ENCODE results near the gene NKPD1.
A peak's percentile ranks its signal among the peaks of the same experiment; 100 is the strongest.

NKPD1 gene

DNA sequence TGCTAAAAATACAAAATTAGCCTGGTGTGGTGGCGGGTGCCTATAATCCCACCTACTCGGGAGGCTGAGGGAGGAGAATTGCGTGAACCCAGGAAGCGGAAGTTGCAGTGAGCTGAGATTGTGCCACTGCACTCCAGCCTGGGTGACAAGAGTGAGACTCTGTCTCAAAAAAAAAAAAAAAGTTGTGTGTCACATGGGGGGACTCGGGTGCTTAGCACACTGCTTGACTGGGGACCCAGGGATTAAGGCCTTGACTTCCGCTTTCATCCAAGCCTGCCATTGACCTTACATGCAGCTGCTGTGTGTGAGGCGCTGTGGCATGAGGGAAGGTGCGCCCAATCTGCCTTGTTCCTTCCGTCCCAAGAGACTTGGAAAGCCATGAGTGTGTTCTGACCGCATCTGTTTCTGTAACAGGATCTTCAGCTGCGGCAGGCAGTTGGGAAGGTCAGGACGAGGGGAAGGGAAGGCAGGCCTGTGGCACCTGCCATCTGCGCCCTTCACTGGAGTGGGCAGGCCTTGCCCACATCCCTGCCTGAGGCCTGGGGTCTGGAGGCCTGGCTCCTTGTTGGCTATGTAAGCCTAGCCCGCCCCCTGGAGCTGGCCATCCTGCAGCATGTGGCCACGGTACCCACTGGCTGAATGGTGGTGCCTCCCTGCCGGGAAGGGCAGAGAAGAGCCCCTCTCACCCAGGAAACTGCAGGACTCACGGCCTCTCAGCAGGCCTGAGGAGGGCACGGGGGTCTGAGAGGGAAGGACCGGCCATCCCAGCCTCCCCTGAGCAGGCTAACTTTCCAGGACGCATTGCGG lies 44.8 kb downstream of the NKPD1 start:
- Histone ChIP-seq H3K27ac (ENCODE audit: low read length) (peak overlapping the region; percentile 88; the same call in 1 of the 2 replicates), H3K36me3 (replicated peaks; ENCODE audit: insufficient read depth, low read length) (no peaks in the 10 kb centered on the region), H3F3A (ENCODE audit: insufficient read depth, low read length) (peaks cover 30% of the 10 kb centered on the region), H3K79me2 (ENCODE audit: low read length) (peaks cover 86% of the 10 kb centered on the region), H3K9me3 (replicated peaks; ENCODE audit: insufficient read depth, low read length) (no peaks in the 10 kb centered on the region), H3K9me2 (replicated peaks; ENCODE audit: insufficient read depth, low read length) (no peaks in the 10 kb centered on the region), H3K4me3 (ENCODE audit: low read length) (no peak overlapping the region), H3K4me1 (ENCODE audit: low read length) (peaks cover 28% of the 10 kb centered on the region), H3K4me2 (ENCODE audit: low read depth, low read length) (peak overlapping the region; percentile 33; the same call in 1 of the 2 replicates), H3K9ac (ENCODE audit: low read length) (no peak overlapping the region), H4K20me1 (ENCODE audit: insufficient read depth, low read length) (peaks cover 2% of the 10 kb centered on the region), H2AFZ (ENCODE audit: low read length) (no peak overlapping the region), H3K27me3 (replicated peaks; ENCODE audit: insufficient read depth, low read length) (no peaks in the 10 kb centered on the region)
- no peak for DNase-seq
- no peak for TF ChIP-seq EZH2phosphoT487 (IDR thresholded peaks at IDR 0.05; ENCODE audit: low read length)
- TF ChIP-seq EZH2 (optimal IDR thresholded peaks at IDR 0.05; ENCODE audit: low read depth, low read length), result no peak
- TF ChIP-seq, protein P1, sequence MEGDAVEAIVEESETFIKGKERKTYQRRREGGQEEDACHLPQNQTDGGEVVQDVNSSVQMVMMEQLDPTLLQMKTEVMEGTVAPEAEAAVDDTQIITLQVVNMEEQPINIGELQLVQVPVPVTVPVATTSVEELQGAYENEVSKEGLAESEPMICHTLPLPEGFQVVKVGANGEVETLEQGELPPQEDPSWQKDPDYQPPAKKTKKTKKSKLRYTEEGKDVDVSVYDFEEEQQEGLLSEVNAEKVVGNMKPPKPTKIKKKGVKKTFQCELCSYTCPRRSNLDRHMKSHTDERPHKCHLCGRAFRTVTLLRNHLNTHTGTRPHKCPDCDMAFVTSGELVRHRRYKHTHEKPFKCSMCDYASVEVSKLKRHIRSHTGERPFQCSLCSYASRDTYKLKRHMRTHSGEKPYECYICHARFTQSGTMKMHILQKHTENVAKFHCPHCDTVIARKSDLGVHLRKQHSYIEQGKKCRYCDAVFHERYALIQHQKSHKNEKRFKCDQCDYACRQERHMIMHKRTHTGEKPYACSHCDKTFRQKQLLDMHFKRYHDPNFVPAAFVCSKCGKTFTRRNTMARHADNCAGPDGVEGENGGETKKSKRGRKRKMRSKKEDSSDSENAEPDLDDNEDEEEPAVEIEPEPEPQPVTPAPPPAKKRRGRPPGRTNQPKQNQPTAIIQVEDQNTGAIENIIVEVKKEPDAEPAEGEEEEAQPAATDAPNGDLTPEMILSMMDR (IDR thresholded peaks at IDR 0.05; ENCODE audit: low read length), result no peak

DNA sequence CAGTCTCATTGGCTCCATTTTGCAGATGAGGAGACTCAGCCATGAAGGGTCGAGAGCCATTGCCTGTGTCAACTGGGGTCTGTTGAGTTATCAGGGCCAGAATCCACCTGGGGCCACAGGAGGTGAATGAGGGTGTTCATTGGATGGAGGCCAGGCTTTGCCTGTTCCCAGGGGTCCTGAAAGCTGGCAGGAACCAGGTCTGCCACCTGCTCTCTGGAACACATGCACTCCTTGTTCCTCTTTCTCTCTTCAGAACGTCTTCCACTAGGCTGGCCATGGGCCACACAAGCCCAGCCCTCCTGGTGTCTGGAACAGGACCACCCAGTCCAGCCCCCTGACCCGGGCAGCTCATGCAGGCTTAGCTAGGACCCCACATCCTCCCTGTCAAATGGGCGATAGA lies 46.7 kb downstream of the NKPD1 start:
- Histone ChIP-seq H3F3A (ENCODE audit: insufficient read depth, low read length) (peaks cover 24% of the 10 kb centered on the region), H3K4me2 (ENCODE audit: low read depth, low read length) (no peak overlapping the region), H3K4me1 (ENCODE audit: low read length) (peaks cover 23% of the 10 kb centered on the region), H3K79me2 (ENCODE audit: low read length) (peaks cover 86% of the 10 kb centered on the region), H3K4me3 (ENCODE audit: low read length) (no peak overlapping the region), H3K9ac (ENCODE audit: low read length) (no peak overlapping the region), H2AFZ (ENCODE audit: low read length) (no peak overlapping the region), H3K9me3 (replicated peaks; ENCODE audit: insufficient read depth, low read length) (no peaks in the 10 kb centered on the region), H3K36me3 (replicated peaks; ENCODE audit: insufficient read depth, low read length) (no peaks in the 10 kb centered on the region), H4K20me1 (ENCODE audit: insufficient read depth, low read length) (peaks cover 2% of the 10 kb centered on the region), H3K27ac (ENCODE audit: low read length) (no peak overlapping the region), H3K9me2 (replicated peaks; ENCODE audit: insufficient read depth, low read length) (no peaks in the 10 kb centered on the region), H3K27me3 (replicated peaks; ENCODE audit: insufficient read depth, low read length) (no peaks in the 10 kb centered on the region)
- no peak for DNase-seq
- TF ChIP-seq EZH2 (optimal IDR thresholded peaks at IDR 0.05; ENCODE audit: low read depth, low read length) (no peak), EZH2phosphoT487 (IDR thresholded peaks at IDR 0.05; ENCODE audit: low read length) (no peak)
- TF ChIP-seq, protein P1 (IDR thresholded peaks at IDR 0.05; ENCODE audit: low read length), result no peak

DNA sequence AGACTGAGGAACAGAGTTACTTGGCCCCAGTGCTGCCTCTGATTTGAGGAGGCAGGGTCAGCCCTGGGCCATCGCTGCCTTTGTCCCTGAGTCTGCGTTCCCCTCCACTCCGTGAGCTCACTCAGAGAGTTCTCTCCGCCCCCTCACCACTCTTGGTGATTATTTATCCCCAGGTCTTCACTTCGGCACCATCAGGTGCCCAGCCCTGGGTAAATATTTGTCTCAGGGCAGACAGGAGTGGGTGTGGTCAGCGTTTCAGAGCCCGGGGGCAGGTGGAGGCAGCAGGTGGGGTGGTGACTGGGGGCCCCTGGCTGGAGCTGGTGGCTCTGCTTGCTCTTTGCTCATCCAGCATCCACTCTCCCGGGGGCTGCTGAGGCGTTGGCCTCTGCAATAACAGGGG lies 47.2 kb downstream of the NKPD1 start:
- Histone ChIP-seq H3K27me3 (replicated peaks; ENCODE audit: insufficient read depth, low read length) (no peaks in the 10 kb centered on the region), H3K36me3 (replicated peaks; ENCODE audit: insufficient read depth, low read length) (no peaks in the 10 kb centered on the region), H3F3A (ENCODE audit: insufficient read depth, low read length) (peaks cover 22% of the 10 kb centered on the region), H3K4me3 (ENCODE audit: low read length) (no peak overlapping the region), H3K4me1 (ENCODE audit: low read length) (peaks cover 23% of the 10 kb centered on the region), H3K9me2 (replicated peaks; ENCODE audit: insufficient read depth, low read length) (no peaks in the 10 kb centered on the region), H3K79me2 (ENCODE audit: low read length) (peaks cover 91% of the 10 kb centered on the region), H3K4me2 (ENCODE audit: low read depth, low read length) (no peak overlapping the region), H3K27ac (ENCODE audit: low read length) (no peak overlapping the region), H2AFZ (ENCODE audit: low read length) (no peak overlapping the region), H4K20me1 (ENCODE audit: insufficient read depth, low read length) (peaks cover 2% of the 10 kb centered on the region), H3K9ac (ENCODE audit: low read length) (no peak overlapping the region), H3K9me3 (replicated peaks; ENCODE audit: insufficient read depth, low read length) (no peaks in the 10 kb centered on the region)
- TF ChIP-seq EZH2 (optimal IDR thresholded peaks at IDR 0.05; ENCODE audit: low read depth, low read length) (no peak), EZH2phosphoT487 (IDR thresholded peaks at IDR 0.05; ENCODE audit: low read length) (no peak)
- TF ChIP-seq, protein P1 (IDR thresholded peaks at IDR 0.05; ENCODE audit: low read length), result no peak
- no peak for DNase-seq

Measured in MM.1S (cell line).